Activated T-cell treated with anti-CD3 and anti-CD28 coated beads for 48 hours (primary cell): ENCODE data around the gene MMEL1.
"Not testable (repeated sequence)": the region's sequence is repeated elsewhere in the genome, so short reads cannot be mapped to it uniquely, and the experiment has no call there.

Source experiments
- DNase-seq: peaks from one replicate; pipeline ENCODE4 v3.0.0-alpha.2; 2020; ENCODE audit warnings: low read depth

Gene MMEL1

GRCh38 chr1:2590233-2591141, 42.3 kb downstream of the MMEL1 start:
- DNase-seq = no peak

- no peak for DNase-seq
Observed at GRCh38 chr1:2589431-2590232, 43.2 kb downstream of the MMEL1 start.

DNA sequence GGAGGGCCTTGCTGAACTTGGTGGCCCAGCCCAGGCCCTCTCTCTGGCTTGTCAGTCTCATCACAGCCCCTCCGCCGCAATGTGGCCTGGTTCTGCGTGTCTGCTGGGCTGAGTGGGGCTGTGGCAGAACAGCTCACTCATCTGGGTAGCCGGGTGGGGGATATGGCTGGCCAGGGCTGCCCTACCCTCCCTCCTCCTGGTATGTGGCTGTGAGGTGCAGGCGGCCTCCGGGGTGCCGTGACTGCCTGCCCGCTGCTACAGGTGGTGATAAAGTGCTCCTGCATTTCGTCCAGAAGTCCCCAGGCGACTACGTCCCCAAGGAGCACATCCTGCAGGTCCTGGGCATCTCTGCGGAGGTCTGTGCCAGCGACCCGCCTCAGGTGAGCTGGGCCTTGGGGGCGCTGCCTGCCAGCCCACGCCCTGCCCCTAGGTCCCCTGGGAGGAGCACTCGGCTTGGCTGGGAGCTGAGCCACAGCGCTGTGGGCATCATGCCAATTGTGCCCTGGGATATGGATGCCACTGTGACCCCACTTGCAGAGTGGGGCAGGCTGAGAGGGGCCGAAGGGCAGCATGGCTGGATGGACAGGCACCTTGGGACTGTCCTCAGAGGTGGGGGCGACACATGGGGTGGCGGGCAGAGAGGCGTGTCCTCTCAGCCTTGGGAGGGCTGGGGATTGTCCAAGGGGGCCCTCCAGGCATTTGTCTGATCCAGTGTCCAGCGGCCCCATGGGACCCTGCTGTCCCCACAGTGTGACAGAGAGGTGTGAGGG, 44.0 kb downstream of the MMEL1 start:
- no peak for DNase-seq

DNA sequence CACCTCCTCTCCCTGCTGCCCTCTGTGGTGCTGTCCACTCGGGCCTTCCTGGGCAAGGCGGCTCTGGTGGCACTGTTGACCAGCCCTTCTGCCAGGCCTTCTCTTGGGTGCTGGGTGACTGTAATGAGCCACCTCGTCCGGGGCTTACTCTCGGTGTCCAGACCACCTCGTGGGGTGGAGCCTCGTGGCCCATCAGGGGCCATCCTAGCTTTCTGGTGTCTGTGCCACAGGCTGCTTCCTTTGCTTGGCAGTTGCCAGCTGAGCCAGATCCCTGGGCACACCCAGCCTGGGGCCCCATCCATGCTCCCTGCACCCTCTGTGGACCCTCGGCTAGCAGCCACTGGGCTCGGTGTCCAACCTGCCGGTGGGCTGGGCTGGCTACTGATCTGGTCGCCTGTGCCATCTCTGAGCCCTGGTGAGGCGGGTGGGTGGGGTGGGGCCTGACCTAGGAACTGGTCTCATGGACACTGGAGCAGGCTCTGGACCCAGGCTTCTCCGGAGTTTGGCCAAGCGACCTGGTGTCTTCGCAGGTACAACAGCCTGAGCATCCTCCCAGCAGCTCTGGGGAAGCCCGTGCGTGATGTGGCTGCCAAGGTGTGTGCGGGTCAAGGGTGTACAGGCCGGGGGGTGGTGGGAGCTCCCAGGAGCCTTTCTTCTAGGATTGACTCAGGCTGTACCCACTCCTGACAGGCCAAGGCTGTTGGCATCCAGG, 44.8 kb downstream of the MMEL1 start:
- no peak for DNase-seq

GRCh38 chr1:2587071-2587859, 45.6 kb downstream of the MMEL1 start:
- no peak for DNase-seq

DNA sequence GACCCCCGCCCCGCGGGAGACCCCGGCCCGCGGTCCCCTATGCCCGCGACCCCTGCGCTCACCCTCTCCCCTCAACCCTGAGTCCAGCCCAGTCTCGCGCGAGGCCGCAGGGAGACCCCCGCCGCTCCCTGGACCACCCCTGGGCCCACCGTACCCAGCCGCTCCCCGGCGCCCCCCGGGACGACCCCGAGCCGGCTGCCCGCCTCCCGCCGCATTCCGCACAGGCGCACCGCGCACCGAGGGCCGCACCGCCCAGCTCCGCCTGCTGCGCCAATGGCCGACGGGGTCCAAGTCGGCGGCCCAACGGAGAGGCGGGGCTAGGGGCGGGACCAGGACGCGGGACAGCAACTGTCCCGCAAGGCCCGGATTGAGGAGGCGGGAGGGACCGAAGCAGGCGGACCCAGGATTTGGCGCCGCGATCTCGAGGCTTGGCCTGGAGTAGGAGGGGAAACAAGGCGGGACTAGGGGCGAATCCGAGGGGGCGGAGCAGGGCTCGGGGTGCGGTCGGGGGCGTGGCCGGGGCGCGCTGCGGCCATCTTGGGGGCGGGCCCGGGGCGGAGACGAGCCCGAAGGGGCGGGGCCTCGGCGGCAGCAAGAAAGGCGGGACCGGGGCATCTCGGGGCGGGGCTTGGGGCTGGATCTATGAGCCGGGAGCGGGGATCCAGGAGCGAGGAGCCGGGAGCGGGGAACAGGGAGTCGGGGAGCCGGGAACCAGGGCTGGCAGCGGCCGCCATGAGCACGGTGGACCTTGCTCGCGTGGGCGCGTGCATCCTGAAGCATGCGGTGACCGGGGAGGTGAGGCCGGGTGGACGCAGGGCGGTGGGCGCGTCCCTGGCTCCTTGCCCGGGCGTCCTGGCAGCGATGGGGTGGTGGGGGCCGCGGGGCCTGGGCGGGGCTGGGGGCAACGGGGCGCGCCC, 46.4 kb downstream of the MMEL1 start, which contains the start of gene PRXL2B:
PRXL2B (plus strand) TSS at position 624 of the 917 bp plus-strand sequence; CDS start at position 733, 109 bp downstream.
- DNase-seq = peak; percentile 97

DNA sequence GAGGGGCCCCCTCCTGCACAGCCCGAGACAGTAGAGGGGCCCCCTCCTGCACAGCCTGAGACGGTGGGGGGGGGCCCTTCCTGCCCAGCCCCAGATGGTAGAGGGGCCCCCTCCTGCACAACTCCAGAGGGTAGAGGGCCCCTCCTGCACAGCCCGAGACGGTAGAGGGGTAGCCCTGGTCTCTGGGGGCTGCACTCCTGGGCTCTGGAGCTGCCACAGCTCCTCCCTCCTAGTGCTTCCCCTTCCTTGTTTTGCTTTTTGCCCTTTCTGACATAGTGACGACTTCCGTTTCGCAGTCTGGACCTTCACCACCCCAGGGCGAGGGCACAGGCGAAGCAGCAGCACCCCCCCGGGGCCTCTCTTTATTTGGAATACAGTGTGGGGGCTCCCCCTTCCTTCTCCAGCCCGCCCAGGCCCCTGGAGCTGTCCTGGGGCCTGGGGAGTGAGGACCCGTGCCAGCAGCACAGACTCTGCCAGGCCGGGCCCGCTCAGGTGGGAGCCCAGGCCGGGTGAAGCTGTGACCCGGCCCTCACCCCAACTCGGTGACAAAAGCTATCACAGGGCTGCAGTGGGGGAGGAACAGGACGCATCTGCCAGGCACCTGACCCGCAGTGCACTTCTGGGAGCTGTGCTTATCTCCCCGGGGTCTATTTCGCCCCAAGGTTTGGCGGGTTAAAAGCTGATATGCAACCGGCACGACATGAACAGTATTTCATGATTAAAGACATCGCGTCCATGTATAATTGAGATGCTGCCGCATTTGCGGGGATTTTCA, 47.3 kb downstream of the MMEL1 start:
- peak; percentile 57 for DNase-seq

DNA sequence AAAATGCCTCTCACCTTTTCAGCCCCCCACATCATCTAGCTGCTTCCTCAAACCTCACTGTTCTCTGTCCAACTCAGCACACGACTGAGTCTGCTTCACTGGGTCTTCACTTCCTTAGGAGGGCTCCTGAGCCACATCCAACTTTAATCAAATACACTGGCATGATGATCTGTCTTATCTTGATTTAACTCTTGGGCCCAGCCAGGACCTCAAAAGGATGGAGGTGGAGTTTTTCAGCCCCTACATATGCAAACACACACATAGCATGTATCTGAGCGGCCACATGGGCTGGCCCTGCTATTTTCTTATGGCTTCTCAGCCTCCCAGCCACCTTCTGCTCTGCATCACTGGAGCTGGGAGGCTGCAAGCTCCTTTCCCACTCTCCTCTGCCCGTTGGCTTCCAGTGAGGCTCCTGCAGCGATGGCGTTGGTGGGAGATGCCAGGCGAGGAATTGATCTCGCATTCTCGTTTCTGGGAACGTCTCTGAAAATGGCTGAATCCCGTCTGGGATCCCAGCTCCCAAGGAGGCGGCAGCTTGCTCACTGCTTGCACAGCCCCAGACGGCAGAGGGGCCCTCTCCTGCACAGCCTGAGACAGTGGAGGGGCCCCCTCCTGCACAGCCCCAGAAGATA, 48.0 kb downstream of the MMEL1 start:
- DNase-seq = no peak

- no peak for DNase-seq
Observed at GRCh38 chr1:2583871-2584351, 48.9 kb downstream of the MMEL1 start.

GRCh38 chr1:2583331-2583791, 49.5 kb downstream of the MMEL1 start:
- DNase-seq = no peak

DNA sequence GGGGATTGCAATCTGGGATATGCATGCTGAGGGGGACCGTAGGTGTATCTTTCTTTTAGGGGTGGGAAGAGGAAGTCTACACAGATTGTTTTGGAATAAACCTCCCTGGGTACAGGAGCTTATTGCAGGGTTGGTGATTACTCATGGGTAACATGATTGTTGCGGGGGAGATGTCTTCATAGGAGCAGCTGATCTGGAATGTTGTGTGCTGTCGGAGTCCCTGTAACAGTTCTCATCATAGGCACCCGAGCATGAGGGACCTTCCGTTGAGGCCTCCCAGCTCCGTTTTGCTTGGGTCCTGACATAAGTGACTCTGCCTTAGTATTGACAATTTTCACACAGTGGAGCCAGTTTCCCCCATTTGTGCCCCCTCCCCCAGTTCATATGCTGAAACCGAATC, 50.4 kb downstream of the MMEL1 start:
- DNase-seq = no peak

- no peak for DNase-seq
Observed at GRCh38 chr1:2580691-2581090, 52.1 kb downstream of the MMEL1 start.

- no peak for DNase-seq
Observed at GRCh38 chr1:2578758-2579118, 54.1 kb downstream of the MMEL1 start.

- DNase-seq = not testable (repeated sequence)
Observed at GRCh38 chr1:2577565-2578075, 55.2 kb downstream of the MMEL1 start.

- no peak for DNase-seq
Observed at GRCh38 chr1:2575801-2576663, 56.8 kb downstream of the MMEL1 start.

- DNase-seq = no peak
Observed at GRCh38 chr1:2574350-2574749, 58.5 kb downstream of the MMEL1 start.
